ACHN (cell line): ENCODE results near the gene LBX2.

Experiments used
- DNase-seq: peaks from one replicate; pipeline ENCODE4 v3.0.0-alpha.2; 2015
- in situ Hi-C: cut with HindIII; loops from 2 replicates; pipeline ENCODE4 v1.10.0; 2017; ENCODE audit warnings: low sequenced_read_pairs, low pct_ligation_motif_present, low pct_unique_long_range_greater_than_20kb

The LBX2 gene

DNA sequence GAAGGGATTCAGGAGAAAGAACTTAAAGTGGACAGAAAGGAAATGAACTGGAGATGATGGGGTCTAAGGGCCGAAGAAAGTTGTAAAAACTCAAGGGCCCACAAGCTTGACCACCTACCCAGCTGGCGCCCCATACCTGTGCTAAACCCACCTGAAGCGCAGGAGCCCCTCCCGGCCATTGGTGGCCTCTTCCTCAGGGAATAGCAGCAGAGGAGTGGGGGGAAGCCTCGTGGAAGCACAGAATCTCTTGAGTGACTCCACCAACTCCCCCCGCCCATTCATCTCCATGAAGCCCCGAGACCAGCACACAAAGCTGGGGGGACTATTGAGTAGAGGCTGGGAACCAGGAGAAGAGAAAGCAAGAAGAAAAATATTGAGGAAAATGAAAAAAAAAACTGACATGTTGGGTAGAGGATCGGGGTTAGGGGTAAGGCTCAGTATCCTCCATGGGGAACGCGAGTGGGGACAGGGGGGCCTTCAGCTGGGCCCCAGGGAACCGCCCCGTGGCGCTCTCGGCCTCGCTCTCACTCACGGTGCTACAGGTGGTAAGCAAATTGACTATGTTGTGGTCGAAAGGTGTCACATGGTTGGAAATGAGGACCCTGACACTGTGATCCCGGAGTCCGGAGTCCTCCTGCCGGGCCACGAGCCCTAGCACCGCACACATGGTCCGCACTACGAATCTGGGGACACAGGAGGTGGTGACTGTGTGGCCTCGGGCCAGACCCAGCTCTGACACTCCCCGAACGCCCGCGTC is 29.4 kb upstream of the LBX2 start:
- in situ Hi-C loops = no loop called here

DNA sequence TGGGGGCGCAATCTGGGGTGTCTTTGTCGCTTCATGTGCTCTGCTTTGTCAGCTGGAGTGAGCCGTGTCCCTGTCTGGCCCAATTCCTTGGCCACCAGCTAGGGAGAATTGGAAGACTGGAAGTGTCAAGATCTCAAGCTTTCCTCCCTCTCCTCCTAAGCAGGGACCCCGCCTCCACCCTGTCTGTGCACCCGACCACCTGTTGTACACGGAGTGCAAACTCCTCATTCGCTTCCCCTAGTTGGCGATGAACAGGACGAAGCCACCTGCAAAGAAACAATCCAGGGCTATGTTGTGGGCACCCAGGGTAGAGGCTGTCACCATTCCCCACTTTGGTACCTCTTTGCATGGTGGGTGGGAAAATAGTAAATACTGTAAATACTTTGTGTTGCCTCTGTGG is 28.3 kb upstream of the LBX2 start:
- DNase-seq = no peak
- in situ Hi-C loops = no loop called here

More for the DNA sequence above, 29.4 kb upstream of the LBX2 start:
- no peak for DNase-seq

DNA sequence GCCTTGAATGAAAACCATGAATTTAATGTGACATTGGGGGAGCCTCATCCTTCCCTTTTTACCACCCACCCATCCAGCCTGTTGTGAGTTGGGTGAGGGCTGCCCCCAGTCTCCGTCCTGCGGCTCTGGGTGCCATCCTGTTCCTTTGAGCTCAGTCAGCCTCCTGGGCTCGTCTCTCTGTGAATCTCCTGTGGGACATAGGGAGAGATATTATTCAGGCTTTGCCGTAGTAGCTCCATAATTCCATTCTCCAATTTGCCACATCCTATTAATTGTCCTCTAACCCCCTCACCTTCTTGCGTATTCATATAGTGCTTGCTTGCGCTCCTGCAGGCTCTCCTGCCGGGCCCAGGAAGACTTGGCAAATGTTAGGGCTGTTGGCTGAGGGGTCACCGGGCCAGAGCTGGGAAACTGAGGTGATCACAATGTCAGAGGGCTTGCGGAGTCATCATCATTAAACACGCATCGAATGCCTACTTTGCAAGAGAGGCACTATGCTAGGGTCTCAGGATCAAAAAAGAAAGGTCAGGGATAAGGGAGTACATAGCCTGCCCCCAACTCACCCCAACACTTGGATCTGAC is 27.3 kb upstream of the LBX2 start:
- no peak for DNase-seq
- in situ Hi-C loops = no loop called here

DNA sequence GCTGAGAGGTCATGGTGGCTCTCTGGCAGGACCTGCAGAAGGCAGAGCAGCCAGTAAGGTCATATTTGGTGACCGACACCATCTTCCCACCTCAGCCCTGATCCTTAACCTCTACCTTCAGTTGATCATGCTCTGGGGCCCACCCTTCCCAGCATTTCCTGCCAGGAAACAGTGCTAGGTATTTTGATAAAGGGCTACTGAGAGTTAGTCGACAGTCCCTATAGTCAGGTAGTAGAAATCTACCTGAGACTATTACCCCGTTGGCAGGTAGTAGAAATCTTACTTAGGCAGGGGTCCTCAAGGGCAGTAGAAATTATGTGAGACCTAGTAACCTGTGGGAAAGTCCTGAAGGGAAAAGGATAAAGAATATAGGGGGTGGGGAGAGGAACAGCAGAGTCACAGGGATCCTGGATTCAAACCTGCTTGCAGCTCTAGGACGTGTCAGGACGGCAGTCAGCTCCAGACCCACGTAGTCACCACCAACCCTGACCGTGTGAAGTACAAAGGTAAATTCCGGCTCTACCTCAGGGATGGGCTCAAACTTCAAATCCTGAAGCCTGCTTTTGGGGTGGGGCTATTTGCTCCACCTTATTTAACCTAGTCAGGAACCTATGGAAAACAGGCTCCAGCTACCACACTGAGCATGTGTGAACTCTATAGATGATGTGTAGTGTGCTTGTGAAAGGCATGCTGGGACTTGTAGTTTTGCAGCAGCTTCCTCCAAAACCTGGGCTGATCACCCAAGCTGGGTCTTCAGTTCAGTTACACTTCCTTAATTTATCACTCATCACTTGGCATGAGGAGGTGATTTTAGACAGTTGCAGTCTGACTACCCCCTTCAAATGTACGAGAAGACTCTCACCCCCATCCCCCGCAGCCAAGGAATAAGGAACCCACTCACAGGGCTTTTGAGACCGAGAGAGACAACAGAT is 26.6 kb upstream of the LBX2 start, which contains the start of gene DQX1:
DQX1 (minus strand) TSS at position 515 of the 932 bp plus-strand sequence; CDS start at position 13, 502 bp downstream.
- DNase-seq = peak; percentile 20
- in situ Hi-C loops = no loop called here

GRCh38 chr2:74524955-74525716 is 25.7 kb upstream of the LBX2 start:
- no peak for DNase-seq

GRCh38 chr2:74524005-74524404 is 24.6 kb upstream of the LBX2 start:
- no peak for DNase-seq
- in situ Hi-C loops = no loop called here

More at GRCh38 chr2:74524955-74525716, 25.7 kb upstream of the LBX2 start:
- in situ Hi-C loops = no loop called here

DNA sequence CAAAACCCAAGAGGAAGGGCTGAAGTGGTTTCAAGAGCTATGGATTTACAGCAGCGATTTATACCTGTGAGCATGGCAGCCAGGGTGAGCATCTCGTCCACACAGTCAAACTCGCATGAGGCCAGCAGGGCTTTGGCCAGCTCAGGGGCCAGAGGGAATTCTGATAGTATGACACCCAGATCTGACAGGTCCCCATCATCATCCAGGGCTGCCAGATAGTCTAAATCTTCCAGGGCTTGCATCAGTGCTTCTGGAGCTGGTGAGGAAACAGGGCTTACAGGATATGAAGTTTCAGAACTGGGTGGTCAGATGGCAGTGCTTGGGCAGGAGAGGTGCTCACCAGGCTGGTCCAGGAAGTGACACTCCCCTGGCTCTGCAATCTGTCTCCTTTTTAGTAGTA is 23.1 kb upstream of the LBX2 start:
- DNase-seq = no peak
- in situ Hi-C loops = no loop called here

DNA sequence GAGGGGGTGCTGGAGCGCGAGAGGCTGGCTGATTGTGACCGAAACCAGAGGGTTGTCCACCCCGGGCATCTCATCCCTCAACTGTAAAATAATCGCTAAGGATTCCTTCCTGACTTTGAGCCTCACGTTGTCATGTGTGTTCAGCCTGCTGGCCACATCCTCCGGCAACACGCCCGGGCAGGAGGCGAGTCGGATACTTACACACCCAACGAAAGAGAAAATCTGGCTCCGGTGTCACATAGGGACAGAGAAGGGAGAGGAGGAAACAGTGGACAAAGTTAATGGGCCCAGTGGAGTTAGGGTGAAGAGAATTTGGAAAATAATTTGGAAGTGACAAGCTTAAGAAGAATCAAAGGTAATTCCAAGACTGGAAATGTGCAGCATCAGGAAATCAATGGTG is 17.2 kb upstream of the LBX2 start:
- no peak for DNase-seq
- in situ Hi-C loops = no loop called here

- DNase-seq = no peak
- in situ Hi-C loops = no loop called here
These were observed 16.7 kb upstream of the LBX2 start for GRCh38 chr2:74515981-74516633.

- DNase-seq = no peak
- in situ Hi-C loops = no loop called here
These were observed 16.0 kb upstream of the LBX2 start for GRCh38 chr2:74515271-74515980.

DNA sequence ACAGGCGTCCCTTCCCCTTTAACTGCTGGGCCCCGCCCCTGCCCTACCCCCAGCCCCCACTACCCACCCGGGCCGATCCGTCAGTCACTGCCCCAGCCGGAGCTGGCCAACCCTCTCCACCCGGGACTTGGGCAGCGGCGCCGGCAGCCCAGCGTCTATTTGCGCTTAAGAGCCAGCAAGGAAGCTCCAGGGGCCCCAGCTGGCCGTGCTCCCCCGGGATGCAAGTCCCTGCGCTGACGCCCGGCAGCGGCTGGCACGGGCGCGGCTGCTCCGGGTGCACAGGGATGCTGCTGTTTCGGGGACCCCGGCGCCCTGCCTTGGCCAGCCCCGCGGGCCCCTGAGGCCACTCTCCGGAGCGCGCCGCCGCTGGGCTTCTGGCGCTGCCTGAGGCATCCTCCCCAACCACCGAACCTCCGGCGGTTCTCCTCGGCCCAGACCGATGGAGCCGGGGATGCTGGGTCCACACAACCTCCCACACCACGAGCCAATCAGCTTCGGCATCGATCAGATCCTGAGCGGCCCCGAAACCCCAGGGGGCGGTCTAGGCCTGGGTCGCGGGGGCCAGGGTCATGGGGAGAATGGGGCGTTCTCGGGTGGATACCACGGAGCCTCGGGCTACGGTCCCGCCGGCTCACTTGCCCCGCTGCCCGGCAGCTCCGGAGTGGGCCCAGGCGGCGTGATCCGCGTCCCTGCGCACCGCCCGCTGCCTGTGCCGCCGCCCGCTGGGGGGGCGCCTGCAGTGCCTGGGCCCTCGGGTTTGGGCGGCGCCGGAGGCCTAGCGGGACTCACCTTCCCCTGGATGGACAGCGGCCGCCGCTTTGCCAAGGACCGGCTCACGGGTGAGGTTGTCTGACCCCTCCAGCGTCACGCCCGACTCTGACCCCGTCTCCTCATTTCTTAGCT is 15.2 kb upstream of the LBX2 start, which contains the start of gene TLX2:
TLX2 (plus strand) TSS at position 83 of the 903 bp plus-strand sequence; CDS start at position 440, 357 bp downstream.
- no peak for DNase-seq

DNA sequence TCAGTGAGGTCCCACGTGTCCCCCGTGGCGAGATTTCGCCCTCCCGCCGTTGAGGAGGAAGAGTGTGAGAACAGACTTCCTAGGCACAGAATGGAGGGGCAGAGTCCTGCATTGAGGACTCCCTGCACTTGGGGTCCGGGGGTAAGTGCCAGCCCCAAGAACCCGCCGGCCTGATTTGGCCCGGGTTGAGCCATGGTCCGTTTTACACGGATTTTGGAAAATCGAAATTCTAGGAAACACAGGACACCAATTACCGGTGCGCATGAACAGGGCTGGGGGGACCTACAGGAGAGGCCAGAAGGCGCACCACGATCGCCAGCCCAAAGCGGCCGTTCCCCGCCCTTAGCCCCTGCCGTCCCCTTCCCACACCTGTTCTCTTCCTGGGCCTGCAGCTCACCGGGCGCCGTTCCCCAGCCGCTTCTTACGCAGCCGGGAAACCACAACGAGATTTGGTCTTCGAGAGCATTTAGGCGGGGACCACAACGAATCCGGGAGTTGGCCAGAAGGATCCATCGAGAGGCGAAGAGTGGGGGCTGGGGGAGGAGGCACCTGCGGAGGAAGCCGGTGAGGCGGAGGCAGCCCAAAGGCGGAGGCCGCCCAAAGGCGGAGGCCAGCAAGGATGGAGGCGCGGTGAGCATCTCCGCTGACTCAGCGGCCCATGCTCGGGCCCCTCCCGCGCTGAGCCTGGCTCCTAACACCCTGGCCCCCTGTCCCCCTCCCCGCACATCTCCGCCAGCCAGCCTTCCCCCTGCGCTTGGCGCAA is 14.4 kb upstream of the LBX2 start:
- no peak for DNase-seq
- in situ Hi-C loops = no loop called here

More for the DNA sequence above, 15.2 kb upstream of the LBX2 start, which contains the start of gene TLX2:
- in situ Hi-C loops = no loop called here

GRCh38 chr2:74512744-74513604 is 13.6 kb upstream of the LBX2 start:
- in situ Hi-C loops = no loop called here
- no peak for DNase-seq

GRCh38 chr2:74511104-74511989 is 11.9 kb upstream of the LBX2 start:
- in situ Hi-C loops = no loop called here
- DNase-seq = no peak
